LNCAP (cell line): ENCODE measurements around the gene CLEC1A.

Source experiments
- TF ChIP-seq, protein P1 (sequence below): fragments of 450-650 bp; IDR thresholded peaks from 2 replicates; pipeline ENCODE4 v1.5.1; 2017; ENCODE audit warnings: mild to moderate bottlenecking

The CLEC1A gene

GRCh38 chr12:10068644-10069043, 30.1 kb downstream of the CLEC1A start:
- TF ChIP-seq, protein P1, sequence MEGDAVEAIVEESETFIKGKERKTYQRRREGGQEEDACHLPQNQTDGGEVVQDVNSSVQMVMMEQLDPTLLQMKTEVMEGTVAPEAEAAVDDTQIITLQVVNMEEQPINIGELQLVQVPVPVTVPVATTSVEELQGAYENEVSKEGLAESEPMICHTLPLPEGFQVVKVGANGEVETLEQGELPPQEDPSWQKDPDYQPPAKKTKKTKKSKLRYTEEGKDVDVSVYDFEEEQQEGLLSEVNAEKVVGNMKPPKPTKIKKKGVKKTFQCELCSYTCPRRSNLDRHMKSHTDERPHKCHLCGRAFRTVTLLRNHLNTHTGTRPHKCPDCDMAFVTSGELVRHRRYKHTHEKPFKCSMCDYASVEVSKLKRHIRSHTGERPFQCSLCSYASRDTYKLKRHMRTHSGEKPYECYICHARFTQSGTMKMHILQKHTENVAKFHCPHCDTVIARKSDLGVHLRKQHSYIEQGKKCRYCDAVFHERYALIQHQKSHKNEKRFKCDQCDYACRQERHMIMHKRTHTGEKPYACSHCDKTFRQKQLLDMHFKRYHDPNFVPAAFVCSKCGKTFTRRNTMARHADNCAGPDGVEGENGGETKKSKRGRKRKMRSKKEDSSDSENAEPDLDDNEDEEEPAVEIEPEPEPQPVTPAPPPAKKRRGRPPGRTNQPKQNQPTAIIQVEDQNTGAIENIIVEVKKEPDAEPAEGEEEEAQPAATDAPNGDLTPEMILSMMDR, result no peak

GRCh38 chr12:10067942-10068341, 30.8 kb downstream of the CLEC1A start:
- TF ChIP-seq, protein P1, result no peak

- TF ChIP-seq, protein P1, result no peak
These were observed 31.5 kb downstream of the CLEC1A start for GRCh38 chr12:10067264-10067663.

DNA sequence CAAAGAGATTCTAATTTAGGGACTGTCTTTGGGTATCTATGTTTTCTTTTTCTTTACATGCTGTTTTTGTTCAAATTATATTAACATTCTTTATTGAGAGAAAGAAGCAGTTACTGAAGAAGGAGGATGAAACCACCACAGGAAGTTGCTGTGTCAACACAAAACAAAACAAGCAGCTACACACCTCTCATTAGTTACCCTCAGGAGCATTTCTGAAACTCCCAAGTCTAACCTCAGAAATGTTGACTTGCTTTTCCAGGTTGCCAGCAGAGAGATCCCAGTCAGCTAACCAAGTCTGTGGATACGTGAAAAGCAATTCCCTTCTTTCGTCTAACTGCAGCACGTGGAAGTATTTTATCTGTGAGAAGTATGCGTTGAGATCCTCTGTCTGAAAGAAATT, 33.5 kb downstream of the CLEC1A start:
- TF ChIP-seq, protein P1, result no peak

GRCh38 chr12:10058387-10058786, 40.4 kb downstream of the CLEC1A start:
- TF ChIP-seq, protein P1, result no peak

- TF ChIP-seq, protein P1, result no peak
These were observed 46.4 kb downstream of the CLEC1A start for GRCh38 chr12:10052193-10052913.

DNA sequence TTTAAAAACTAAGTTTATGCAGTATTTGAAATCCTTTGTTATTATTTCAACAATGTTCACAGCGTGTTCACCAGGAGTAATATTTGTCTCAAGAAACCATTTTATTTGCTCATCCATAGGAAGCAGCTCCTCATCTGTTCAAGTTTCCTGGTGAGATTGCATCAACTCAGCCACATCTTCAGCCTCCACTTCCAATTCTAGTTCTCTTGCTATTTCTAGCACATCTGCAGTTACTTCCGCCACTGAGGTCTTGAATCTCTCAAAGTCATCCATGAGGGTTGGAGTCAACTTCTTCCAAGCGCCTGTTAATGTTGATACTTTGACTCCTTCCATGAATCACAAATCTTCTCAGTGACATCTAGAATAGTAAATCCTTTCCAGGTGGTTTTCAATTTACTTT, 50.3 kb downstream of the CLEC1A start:
- TF ChIP-seq, protein P1, result no peak

- TF ChIP-seq, protein P1, result no peak
These were observed 56.6 kb downstream of the CLEC1A start for GRCh38 chr12:10042167-10042566.
